Retinal pigment epithelial cell (primary cell): ENCODE measurements around the gene TWF2.

ENCODE experiments used
- DNase-seq: peaks from one replicate; pipeline ENCODE4 v3.0.0-alpha.2; 2010; ENCODE audit warnings: low read depth
- H3K4me3 ChIP-seq: 2 replicates; pipeline ENCODE4 v1.5.1; 2011; ENCODE audit warnings: mild to moderate bottlenecking, low read length, control low read depth, moderate library complexity
- CTCF ChIP-seq: conservative IDR thresholded peaks from 2 replicates; pipeline ENCODE4 v1.5.1; 2011; ENCODE audit warnings: low read depth, low read length, control low read depth, inconsistent platforms

The TWF2 gene

DNA sequence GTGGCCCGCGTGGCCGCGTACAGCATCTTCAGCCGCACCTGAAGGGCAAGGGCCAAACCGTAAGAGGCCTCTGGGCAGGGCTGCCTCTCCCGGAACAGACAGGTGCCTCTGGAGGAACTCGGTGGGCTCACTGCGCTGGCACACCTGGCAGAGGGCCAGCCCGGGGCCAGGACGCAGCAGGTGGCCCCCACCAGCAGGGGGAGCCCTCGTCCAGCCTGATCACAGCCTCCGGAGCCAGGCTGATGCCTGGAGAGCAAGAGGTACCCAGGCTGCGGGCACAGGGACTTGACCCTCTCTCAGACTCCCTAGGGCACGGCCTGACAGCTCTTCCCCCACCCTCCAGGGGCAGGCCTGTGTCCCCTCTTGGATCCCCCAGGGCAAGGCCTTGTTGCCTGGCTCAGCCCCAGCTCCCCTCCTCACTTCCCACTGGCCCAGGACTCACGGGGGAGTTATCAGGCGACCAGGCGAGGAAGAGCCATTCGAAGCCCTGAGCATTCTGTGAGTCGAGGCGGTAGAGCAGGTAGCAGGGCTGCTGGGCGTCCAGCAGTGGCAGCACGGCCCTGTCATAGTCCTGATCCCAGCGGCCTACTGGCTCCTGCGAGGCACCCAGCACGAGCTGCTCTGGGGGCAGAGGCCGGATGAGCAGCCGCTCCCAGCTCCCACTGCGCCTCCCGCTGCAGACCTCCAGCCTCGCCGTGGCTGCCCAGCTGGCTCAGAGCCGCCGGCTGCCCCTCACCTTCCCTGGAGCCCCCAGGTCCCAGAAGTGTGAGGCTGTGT is 7.3 kb downstream of the TWF2 start:
- TF ChIP-seq CTCF = peak; percentile 89
- no peak overlapping the region for H3K4me3 ChIP-seq
- no peak for DNase-seq

DNA sequence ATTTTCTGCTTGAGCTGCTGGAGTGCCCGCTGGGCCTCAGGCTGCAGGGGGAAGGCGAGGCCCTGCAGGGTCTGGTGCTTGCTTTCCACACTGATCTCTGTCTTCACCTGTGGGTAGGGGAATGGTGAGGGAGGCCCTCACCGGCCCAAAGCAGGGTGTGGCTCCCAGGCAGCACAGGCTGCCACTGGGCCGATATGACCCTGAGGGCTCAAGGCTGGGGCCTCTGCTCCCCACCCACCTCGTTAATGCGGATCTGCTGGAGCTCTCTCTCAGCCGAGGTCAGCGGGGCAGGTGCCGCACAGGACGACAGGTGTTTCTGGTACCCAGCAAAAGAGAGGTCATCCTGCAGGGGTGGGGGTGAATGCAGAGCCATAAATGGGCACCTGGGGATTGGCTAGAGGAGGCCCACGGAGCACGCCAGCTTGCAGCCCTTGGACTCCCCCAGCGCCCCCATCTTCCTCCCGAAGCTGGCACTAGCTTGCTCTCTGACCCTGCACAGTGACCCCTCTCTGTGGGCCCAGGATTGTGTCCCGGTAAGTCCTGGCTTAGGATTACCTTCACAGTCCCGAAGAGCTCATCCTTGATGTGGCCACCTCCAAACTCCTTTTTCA is 8.0 kb downstream of the TWF2 start:
- no peak for TF ChIP-seq CTCF
- DNase-seq = no peak
- H3K4me3 ChIP-seq = no peak overlapping the region

- no peak for TF ChIP-seq CTCF
- H3K4me3 ChIP-seq = no peak overlapping the region
- DNase-seq = no peak
Measured at GRCh38 chr3:52230461-52230860, 8.5 kb downstream of the TWF2 start.

DNA sequence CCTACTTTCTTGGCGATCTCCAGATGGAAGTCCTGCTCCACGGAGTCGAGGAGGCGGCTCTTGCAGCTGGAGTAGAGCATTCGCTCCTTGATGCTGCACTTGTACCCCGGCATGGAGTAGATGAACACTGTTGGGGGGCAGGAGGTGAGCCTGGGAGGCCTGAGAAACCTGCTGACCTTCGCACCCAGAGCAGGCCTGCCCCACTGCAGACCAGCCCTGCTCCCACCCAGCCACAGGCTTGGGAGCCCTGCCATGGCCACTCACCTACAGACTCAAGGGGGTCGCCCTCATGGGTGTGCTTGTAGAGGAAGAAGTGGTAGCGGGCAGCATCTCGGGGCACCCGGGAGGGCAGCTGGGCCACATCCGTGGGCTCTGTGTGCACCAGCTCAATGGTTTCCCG is 9.3 kb downstream of the TWF2 start:
- H3K4me3 ChIP-seq = no peak overlapping the region

GRCh38 chr3:52228751-52229291 is 10.1 kb downstream of the TWF2 start:
- no peak for DNase-seq
- no peak overlapping the region for H3K4me3 ChIP-seq
- no peak for TF ChIP-seq CTCF

More for the DNA sequence above, 9.3 kb downstream of the TWF2 start:
- DNase-seq = no peak
- TF ChIP-seq CTCF = no peak

DNA sequence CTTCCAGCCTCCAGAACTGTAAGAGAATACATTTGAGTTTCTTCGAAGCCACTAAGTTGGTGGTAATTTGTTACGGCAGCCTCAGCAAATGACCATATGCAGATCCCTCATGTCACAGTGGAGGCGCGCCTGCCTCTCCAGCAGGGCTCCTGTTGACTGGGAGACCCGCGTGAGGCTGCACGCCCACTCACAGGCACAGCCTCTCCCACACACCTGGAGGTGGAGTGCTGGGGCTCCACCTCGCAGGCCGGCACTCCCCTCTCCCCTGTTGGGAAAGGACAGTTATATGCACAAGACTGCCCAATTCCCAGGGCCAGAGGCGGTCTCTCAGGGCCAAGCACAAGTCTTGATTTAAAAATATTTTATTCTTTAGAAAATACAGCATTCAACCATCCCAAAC is 10.7 kb downstream of the TWF2 start:
- no peak for TF ChIP-seq CTCF
- no peak for DNase-seq
- H3K4me3 ChIP-seq = no peak overlapping the region

DNA sequence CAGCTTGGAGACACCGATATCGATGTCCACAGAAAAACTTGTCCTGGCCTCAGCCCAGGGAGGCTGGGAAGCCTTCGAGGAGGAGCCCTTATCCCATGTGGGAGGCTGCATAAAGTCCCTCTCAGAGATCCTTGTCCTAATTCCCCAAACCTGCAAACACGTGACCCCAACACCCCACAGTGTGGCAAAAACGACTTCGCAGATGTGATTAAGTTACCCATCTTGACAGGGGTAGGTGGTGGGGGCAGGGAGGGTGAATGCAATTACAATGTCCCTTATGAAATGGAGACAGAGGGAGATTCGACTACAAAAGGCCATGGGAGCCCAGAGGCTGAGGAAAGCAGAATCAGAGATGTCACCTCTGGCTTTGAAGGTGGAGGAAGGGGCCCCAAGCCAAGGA is 11.2 kb downstream of the TWF2 start:
- no peak overlapping the region for H3K4me3 ChIP-seq
- TF ChIP-seq CTCF = no peak
- no peak for DNase-seq
